KMS-11 (cell line): ENCODE measurements around the gene PRRT1.

Source experiments
- H2AFZ ChIP-seq: fragments of 200-600 bp; sonication (generic); 2 replicates; pipeline ENCODE4 v1.6.1; 2016; ENCODE audit warnings: antibody characterized with exemption, mixed run types, low read depth
- H3K27ac ChIP-seq: fragments of 200-600 bp; sonication (generic); 2 replicates; pipeline ENCODE4 v1.6.1; 2016; ENCODE audit warnings: mild to moderate bottlenecking, mixed run types
- H3K27me3 ChIP-seq: fragments of 200-600 bp; sonication (generic); 2 replicates; pipeline ENCODE4 v1.6.1; 2017; ENCODE audit warnings: mild to moderate bottlenecking, low read depth, mixed run types, moderate library complexity; ENCODE audit not compliant: insufficient read depth
- H3K36me3 ChIP-seq: fragments of 200-600 bp; sonication (generic); 2 replicates; pipeline ENCODE4 v1.6.1; 2017; ENCODE audit warnings: mild to moderate bottlenecking, mixed run types; ENCODE audit not compliant: insufficient read depth
- H3K4me1 ChIP-seq: fragments of 200-600 bp; sonication (generic); 2 replicates; pipeline ENCODE4 v1.6.1; 2016; ENCODE audit warnings: mild to moderate bottlenecking, low read depth, mixed run types; ENCODE audit not compliant: poor library complexity, severe bottlenecking
- H3K4me2 ChIP-seq: fragments of 200-600 bp; sonication (generic); 2 replicates; pipeline ENCODE4 v1.7.0; 2016; ENCODE audit warnings: mild to moderate bottlenecking, mixed run types
- H3K4me3 ChIP-seq: fragments of 200-600 bp; sonication (generic); IDR thresholded peaks from 2 replicates; pipeline ENCODE4 v1.6.1; 2017; ENCODE audit warnings: low read depth, low read length, mixed read lengths; ENCODE audit not compliant: insufficient read depth
- H3K79me2 ChIP-seq: fragments of 200-600 bp; sonication (generic); 2 replicates; pipeline ENCODE4 v1.6.1; 2016; ENCODE audit warnings: low read depth, mixed run types; ENCODE audit not compliant: insufficient read depth
- H3K9ac ChIP-seq: fragments of 200-600 bp; sonication (generic); 2 replicates; pipeline ENCODE4 v1.6.1; 2016; ENCODE audit warnings: mild to moderate bottlenecking, mixed run types
- H4K20me1 ChIP-seq: fragments of 200-600 bp; sonication (generic); 2 replicates; pipeline ENCODE4 v1.6.1; 2016; ENCODE audit warnings: mild to moderate bottlenecking, mixed run types; ENCODE audit not compliant: insufficient read depth
- TF ChIP-seq, protein P1 (sequence below): fragments of 200-600 bp; sonication (generic); conservative IDR thresholded peaks from 2 replicates; pipeline ENCODE4 v1.6.1; 2017; ENCODE audit warnings: low read depth, mild to moderate bottlenecking, antibody characterized with exemption, low read length, moderate library complexity, mixed read lengths

Gene PRRT1

DNA sequence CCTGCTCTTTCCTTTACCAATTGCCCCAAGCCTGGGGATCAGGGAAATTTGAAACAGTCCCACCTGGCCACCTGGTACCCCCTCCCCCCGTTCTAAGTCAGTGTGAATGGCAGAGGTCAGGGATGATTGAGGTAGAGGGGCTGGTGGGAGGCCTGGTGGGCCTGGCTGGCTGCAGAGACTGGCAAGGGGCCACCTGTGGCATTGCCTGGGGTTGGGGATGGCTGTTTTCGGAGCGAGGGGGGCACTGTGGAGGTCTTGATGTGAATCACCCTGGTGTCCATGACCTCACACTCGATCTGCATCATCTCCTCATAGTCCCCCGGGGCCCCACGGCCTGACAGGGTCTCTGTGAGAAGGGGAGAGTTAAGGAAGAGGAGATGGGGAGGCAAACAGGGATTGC is 36.1 kb downstream of the PRRT1 start:
- 0 out of 2 replicates have a peak, but pooled peaks cover 2% of the 10 kb centered on the region for H3K36me3 ChIP-seq
- no peak overlapping the region for H2AFZ ChIP-seq
- no peaks in the 10 kb centered on the region for H4K20me1 ChIP-seq

DNA sequence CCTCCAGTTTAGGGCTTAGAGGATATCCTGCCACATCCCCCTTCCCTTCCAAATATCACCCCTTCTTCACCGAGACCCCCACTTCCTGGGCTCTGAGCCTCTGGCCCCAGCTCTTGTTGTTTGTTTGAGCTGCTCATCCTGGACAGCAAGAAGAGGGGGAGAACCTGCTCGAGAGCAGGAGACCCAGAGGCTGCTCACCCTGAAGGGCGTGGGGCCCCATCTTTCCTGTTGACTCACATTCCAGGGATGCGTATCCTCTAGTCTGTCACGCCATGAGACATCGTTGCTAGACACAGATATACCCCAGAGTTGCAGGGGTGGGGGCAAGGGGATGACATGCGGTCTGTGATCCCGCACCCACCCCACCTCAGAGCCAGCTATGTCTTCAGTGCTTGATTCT is 36.9 kb downstream of the PRRT1 start:
- no peaks in the 10 kb centered on the region for H4K20me1 ChIP-seq
- H3K4me3 ChIP-seq, result no peak overlapping the region
- H3K4me2 ChIP-seq, result no peak overlapping the region
- no peak overlapping the region for H3K9ac ChIP-seq
- no peaks in the 10 kb centered on the region for H3K79me2 ChIP-seq
- no peaks in the 10 kb centered on the region for H3K4me1 ChIP-seq
- no peak overlapping the region for H2AFZ ChIP-seq
- TF ChIP-seq, protein P1, sequence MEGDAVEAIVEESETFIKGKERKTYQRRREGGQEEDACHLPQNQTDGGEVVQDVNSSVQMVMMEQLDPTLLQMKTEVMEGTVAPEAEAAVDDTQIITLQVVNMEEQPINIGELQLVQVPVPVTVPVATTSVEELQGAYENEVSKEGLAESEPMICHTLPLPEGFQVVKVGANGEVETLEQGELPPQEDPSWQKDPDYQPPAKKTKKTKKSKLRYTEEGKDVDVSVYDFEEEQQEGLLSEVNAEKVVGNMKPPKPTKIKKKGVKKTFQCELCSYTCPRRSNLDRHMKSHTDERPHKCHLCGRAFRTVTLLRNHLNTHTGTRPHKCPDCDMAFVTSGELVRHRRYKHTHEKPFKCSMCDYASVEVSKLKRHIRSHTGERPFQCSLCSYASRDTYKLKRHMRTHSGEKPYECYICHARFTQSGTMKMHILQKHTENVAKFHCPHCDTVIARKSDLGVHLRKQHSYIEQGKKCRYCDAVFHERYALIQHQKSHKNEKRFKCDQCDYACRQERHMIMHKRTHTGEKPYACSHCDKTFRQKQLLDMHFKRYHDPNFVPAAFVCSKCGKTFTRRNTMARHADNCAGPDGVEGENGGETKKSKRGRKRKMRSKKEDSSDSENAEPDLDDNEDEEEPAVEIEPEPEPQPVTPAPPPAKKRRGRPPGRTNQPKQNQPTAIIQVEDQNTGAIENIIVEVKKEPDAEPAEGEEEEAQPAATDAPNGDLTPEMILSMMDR, result no peak
- H3K36me3 ChIP-seq, result 0 out of 2 replicates have a peak, but pooled peaks cover 2% of the 10 kb centered on the region
- H3K27me3 ChIP-seq, result 0 out of 2 replicates have a peak, but pooled peaks cover 2% of the 10 kb centered on the region
- no peak overlapping the region for H3K27ac ChIP-seq

More for the DNA sequence above, 36.1 kb downstream of the PRRT1 start:
- Histone ChIP-seq H3K27me3 (no peaks in the 10 kb centered on the region), H3K4me1 (no peaks in the 10 kb centered on the region), H3K4me3 (no peak overlapping the region), H3K4me2 (no peak overlapping the region), H3K9ac (no peak overlapping the region), H3K27ac (no peak overlapping the region), H3K79me2 (no peaks in the 10 kb centered on the region)
- TF ChIP-seq, protein P1, result no peak

DNA sequence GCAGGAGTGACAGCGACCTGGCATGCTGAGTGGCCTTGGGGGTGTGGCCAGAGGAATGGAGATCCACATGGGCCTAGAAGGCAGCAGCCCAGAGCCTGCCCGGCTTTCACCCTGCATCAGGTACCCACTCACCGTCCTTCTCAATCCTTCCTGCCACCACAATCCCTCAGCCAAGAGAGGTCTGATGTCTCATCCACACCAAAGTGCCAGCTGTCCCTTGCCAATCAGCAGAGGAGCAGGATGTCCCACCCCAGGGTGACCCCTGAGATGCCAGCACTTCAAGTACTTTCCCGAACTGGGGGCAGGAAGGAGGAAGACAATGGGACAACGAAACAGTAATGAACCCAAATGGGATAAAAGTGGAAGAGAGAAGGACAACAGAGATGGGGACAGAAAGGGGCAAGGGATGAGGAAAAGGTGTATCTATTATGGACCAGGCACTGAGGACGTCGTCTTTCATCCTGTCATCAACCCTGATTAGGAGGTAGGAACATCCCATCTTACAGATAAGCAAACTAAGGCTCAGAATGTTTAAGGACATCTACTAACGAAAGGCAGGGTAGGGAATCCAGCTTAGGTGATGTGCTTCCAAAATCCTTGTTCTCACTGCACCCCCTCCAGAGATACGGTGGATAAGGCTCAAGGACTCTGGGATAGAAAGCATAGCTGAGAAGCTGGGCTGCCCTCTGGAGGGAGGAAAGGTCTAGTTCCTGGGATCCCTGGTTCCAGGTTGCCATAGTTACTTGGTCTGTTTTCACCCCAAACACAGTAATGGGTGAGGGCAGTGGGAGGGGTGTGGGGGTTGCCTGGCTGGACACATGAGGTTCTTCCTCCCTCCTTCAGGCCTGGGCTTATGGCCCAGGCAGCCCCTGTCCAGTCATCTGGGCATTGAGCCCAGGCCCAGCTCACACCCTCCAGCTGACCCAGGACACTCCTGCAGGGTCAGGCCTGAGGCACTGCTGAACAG is 38.1 kb downstream of the PRRT1 start:
- H3K36me3 ChIP-seq, result 0 out of 2 replicates have a peak, but pooled peaks cover 2% of the 10 kb centered on the region
- no peak overlapping the region for H3K4me2 ChIP-seq
- H3K4me3 ChIP-seq, result no peak overlapping the region
- TF ChIP-seq, protein P1, result no peak
- no peak overlapping the region for H3K27ac ChIP-seq
- H3K4me1 ChIP-seq, result no peaks in the 10 kb centered on the region
- no peaks in the 10 kb centered on the region for H4K20me1 ChIP-seq
- no peaks in the 10 kb centered on the region for H3K79me2 ChIP-seq
- no peak overlapping the region for H2AFZ ChIP-seq
- peaks cover 6% of the 10 kb centered on the region; the same call in 1 of the 2 replicates for H3K27me3 ChIP-seq
- no peak overlapping the region for H3K9ac ChIP-seq

DNA sequence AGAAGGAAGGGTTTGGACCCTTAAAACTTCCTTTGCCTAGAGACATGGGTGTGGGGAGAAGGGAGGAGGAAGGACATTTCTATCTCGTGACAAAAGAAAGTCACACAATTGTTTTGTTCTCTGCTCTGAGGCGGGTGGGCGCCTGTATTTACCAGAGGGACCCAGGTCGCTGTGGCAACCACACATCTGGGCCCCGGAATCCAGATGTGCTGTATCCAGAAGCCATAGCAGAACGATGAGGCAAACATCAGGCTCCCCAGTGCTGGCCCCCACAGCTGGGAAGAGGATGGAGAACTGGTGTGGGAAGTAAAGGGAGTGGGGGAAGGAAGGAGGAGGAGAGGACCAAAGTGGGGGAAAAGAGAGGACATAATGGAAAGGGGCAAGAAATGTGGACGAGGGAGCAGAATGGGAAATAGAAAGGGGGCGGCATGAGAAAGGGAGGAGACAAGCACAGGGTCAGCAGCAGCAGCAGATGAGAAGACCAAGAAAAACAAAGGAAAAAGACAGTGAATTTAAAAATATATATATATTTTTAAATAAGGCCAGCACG is 39.2 kb downstream of the PRRT1 start:
- no peak overlapping the region for H3K27ac ChIP-seq
- no peak overlapping the region for H3K9ac ChIP-seq
- H3K27me3 ChIP-seq, result peaks cover 17% of the 10 kb centered on the region; the same call in 1 of the 2 replicates
- 0 out of 2 replicates have a peak, but pooled peaks cover under 1% of the 10 kb centered on the region for H3K36me3 ChIP-seq
- no peak overlapping the region for H2AFZ ChIP-seq
- no peak overlapping the region for H3K4me2 ChIP-seq
- H4K20me1 ChIP-seq, result no peaks in the 10 kb centered on the region
- H3K4me1 ChIP-seq, result no peaks in the 10 kb centered on the region
- TF ChIP-seq, protein P1, result no peak
- no peaks in the 10 kb centered on the region for H3K79me2 ChIP-seq
- no peak overlapping the region for H3K4me3 ChIP-seq
